Measurements from ENCODE around the gene FREM1. TPM values are rescaled to one million over a fixed set of nuclear protein-coding genes. Genes with fewer than 3 reads are reported as not detected.

The FREM1 gene
- total and polyA plus RNA-seq, 2 of the 4 experiments (the other 2 are of a cell fraction), result under 0.01 TPM; not detected in 1

- Histone ChIP-seq H3K79me1 (ENCODE audit: low read depth in 1 of 2, low read length in 2 of 2) (no peaks in the 10 kb centered on the region), H2BK5ac (ENCODE audit: low read depth, low read length, poor library complexity, severe bottlenecking) (no peak overlapping the region), H3K4me3 (ENCODE audit: insufficient read depth, low read depth, low read length) (no peak overlapping the region), H3K18ac (ENCODE audit: low read depth, low read length) (no peak overlapping the region), H3K9me1 (ENCODE audit: insufficient read depth, low read length) (no peaks in the 10 kb centered on the region), H2AFZ (replicated peaks; ENCODE audit: low read length, poor library complexity) (no peak overlapping the region), H2BK15ac (ENCODE audit: low read depth, low read length) (no peak overlapping the region), H4K5ac (ENCODE audit: low read depth, low read length) (no peak overlapping the region), H3K4me2 (ENCODE audit: low read depth, low read length) (no peak overlapping the region), H3K4ac (ENCODE audit: low read depth, low read length) (no peak overlapping the region), H2BK120ac (ENCODE audit: low read depth, low read length) (no peak overlapping the region), H3K9me3 (ENCODE audit: control insufficient read depth, insufficient read depth, low read length) (no peaks in the 10 kb centered on the region), H3K27me3 (ENCODE audit: control insufficient read depth, insufficient read depth, low read length) (no peaks in the 10 kb centered on the region), H2AK9ac (replicated peaks; ENCODE audit: low read depth, low read length, poor library complexity) (no peak overlapping the region), H3K4me1 (ENCODE audit: control insufficient read depth, insufficient read depth, low read length) (no peaks in the 10 kb centered on the region), H4K8ac (ENCODE audit: low read depth in 2 of 2, low read length in 2 of 2) (no peak overlapping the region), H3K36me3 (ENCODE audit: control insufficient read depth, insufficient read depth, low read length) (no peaks in the 10 kb centered on the region), H2BK20ac (ENCODE audit: low read depth, low read length) (no peak overlapping the region), H4K20me1 (ENCODE audit: insufficient read depth, low read length) (no peaks in the 10 kb centered on the region), H3K27ac (ENCODE audit: insufficient read depth, low read length) (no peak overlapping the region), H3K9ac (ENCODE audit: low read depth, low read length) (no peak overlapping the region), H3K14ac (replicated peaks; ENCODE audit: low read depth, low read length) (no peak overlapping the region), H4K91ac (ENCODE audit: insufficient read depth, low read depth, low read length) (no peak overlapping the region), H3K23ac (ENCODE audit: low read depth, low read length) (no peak overlapping the region), H2AK5ac (ENCODE audit: low read depth, low read length) (no peak overlapping the region), H3K56ac (ENCODE audit: extremely low read depth, insufficient read depth, low read length) (no peak overlapping the region)
- ChIA-PET POLR2A (ENCODE audit: unreplicated experiment) (no interaction called here), CTCF (no interaction called here)
- dilution Hi-C loops (cut with HindIII; ENCODE audit: low sequenced_read_pairs, unreplicated experiment) (no loop called here), intact Hi-C loops (cut with micrococcal nuclease) (no loop called here), in situ Hi-C loops (cut with MboI; ENCODE audit: low sequenced_read_pairs) (no loop called here)
- ATAC-seq (ENCODE audit: low read depth), result no peak
- no peak for DNase-seq
- no peak for TF ChIP-seq MXI1 (IDR thresholded peaks at IDR 0.05; ENCODE audit: borderline replicate concordance, low read depth, low read length)
- TF ChIP-seq, protein P1, sequence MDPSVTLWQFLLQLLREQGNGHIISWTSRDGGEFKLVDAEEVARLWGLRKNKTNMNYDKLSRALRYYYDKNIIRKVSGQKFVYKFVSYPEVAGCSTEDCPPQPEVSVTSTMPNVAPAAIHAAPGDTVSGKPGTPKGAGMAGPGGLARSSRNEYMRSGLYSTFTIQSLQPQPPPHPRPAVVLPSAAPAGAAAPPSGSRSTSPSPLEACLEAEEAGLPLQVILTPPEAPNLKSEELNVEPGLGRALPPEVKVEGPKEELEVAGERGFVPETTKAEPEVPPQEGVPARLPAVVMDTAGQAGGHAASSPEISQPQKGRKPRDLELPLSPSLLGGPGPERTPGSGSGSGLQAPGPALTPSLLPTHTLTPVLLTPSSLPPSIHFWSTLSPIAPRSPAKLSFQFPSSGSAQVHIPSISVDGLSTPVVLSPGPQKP (IDR thresholded peaks at IDR 0.05; ENCODE audit: borderline replicate concordance, low read depth, low read length), result no peak
- no peak for TF ChIP-seq POLR2A (IDR thresholded peaks at IDR 0.05; ENCODE audit: low read depth, low read length)
- no peak for TF ChIP-seq NFE2L2 (IDR thresholded peaks at IDR 0.05; ENCODE audit: low read depth, low read length)
- TF ChIP-seq RCOR1 (IDR thresholded peaks at IDR 0.05; ENCODE audit: insufficient replicate concordance, low read length), result no peak
- no peak for TF ChIP-seq RFX5 (IDR thresholded peaks at IDR 0.05; ENCODE audit: low read depth, low read length)
- TF ChIP-seq RAD21 (IDR thresholded peaks at IDR 0.05; ENCODE audit: low read length), result no peak
- no peak for TF ChIP-seq USF2 (IDR thresholded peaks at IDR 0.05; ENCODE audit: low read depth, low read length)
- TF ChIP-seq FOS (IDR thresholded peaks at IDR 0.05; ENCODE audit: low read depth, low read length), result no peak
- TF ChIP-seq MAFK (IDR thresholded peaks at IDR 0.05; ENCODE audit: low read depth, low read length), result no peak
- TF ChIP-seq SMC3 (IDR thresholded peaks at IDR 0.05; ENCODE audit: low read depth, low read length), result no peak
- no peak for TF ChIP-seq CEBPB (IDR thresholded peaks at IDR 0.05; ENCODE audit: low read depth, low read length)
- TF ChIP-seq, protein P2, sequence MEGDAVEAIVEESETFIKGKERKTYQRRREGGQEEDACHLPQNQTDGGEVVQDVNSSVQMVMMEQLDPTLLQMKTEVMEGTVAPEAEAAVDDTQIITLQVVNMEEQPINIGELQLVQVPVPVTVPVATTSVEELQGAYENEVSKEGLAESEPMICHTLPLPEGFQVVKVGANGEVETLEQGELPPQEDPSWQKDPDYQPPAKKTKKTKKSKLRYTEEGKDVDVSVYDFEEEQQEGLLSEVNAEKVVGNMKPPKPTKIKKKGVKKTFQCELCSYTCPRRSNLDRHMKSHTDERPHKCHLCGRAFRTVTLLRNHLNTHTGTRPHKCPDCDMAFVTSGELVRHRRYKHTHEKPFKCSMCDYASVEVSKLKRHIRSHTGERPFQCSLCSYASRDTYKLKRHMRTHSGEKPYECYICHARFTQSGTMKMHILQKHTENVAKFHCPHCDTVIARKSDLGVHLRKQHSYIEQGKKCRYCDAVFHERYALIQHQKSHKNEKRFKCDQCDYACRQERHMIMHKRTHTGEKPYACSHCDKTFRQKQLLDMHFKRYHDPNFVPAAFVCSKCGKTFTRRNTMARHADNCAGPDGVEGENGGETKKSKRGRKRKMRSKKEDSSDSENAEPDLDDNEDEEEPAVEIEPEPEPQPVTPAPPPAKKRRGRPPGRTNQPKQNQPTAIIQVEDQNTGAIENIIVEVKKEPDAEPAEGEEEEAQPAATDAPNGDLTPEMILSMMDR (conservative IDR thresholded peaks at IDR 0.05; ENCODE audit: low read depth, low read length), result no peak
- no peak for TF ChIP-seq CHD1 (IDR thresholded peaks at IDR 0.05; ENCODE audit: low read depth, low read length)
- no TSS peak for BruUV-seq (replicated peaks)
Observed at GRCh38 chr9:14811844-14812243, 98.4 kb downstream of the FREM1 start.

All from IMR-90 (cell line).